ENCODE results near the gene FSIP1. TPM values are rescaled to one million over a fixed set of nuclear protein-coding genes. Genes with fewer than 3 reads are reported as not detected.

FSIP1 gene
- total RNA-seq, 3 donors from 2014 or later, result 4.1 to 12.1 (median 5.1) TPM

DNA sequence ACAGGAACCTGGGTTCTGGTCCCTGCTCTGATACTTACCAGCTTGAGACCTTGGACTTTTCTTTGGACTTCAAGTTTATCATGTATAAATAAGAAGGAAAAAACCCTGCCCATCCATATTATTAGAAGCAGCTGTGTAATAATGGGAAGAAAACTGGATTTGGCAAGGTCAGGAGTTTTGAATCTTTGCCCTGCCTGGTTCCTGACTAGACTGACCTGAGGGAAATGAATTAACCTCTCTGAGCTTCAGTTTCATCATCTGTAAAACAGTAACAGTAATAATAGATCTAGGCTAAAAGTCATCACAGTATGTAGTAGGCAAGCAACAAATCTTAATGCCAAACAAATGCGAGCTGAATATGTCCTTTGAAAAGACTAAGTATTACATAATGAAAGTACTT, 68.8 kb downstream of the FSIP1 start:
- H3K36me3 ChIP-seq (ENCODE audit: low read depth), result no peaks in the 10 kb centered on the region

DNA sequence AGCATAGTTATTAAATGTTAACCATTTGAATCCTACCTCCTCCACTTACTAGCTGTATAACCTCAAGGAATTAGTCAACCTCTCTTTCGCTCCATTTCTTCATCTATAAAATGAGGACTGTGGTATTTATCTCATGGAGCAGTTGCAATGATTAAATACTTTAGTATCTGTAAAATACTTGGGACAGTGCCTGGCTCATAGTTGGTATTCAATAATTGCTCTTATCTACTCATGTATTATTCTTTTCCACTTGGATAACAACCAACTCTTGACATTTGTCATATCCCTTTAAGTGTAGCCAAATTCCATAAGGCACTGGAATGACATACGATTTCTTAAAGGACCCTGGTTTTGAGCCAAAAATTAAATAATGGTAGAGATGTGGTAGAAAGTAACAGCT, 72.0 kb downstream of the FSIP1 start:
- H3K9me3 ChIP-seq, result no peaks in the 10 kb centered on the region
- DNase-seq, result no peak
- TF ChIP-seq, protein P1, sequence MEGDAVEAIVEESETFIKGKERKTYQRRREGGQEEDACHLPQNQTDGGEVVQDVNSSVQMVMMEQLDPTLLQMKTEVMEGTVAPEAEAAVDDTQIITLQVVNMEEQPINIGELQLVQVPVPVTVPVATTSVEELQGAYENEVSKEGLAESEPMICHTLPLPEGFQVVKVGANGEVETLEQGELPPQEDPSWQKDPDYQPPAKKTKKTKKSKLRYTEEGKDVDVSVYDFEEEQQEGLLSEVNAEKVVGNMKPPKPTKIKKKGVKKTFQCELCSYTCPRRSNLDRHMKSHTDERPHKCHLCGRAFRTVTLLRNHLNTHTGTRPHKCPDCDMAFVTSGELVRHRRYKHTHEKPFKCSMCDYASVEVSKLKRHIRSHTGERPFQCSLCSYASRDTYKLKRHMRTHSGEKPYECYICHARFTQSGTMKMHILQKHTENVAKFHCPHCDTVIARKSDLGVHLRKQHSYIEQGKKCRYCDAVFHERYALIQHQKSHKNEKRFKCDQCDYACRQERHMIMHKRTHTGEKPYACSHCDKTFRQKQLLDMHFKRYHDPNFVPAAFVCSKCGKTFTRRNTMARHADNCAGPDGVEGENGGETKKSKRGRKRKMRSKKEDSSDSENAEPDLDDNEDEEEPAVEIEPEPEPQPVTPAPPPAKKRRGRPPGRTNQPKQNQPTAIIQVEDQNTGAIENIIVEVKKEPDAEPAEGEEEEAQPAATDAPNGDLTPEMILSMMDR (IDR thresholded peaks at IDR 0.05), result no peak
- intact Hi-C loops (cut with DNase I, micrococcal nuclease), result no loop called here
- no peak for ATAC-seq
- no peaks in the 10 kb centered on the region for H3K36me3 ChIP-seq (ENCODE audit: low read depth)
- no peak overlapping the region for H3K4me3 ChIP-seq
- no peaks in the 10 kb centered on the region for H3K4me1 ChIP-seq (ENCODE audit: low read depth)

More for the DNA sequence above, 68.8 kb downstream of the FSIP1 start:
- no peaks in the 10 kb centered on the region for H3K9me3 ChIP-seq
- intact Hi-C loops (cut with DNase I, micrococcal nuclease), result no loop called here
- no peak for DNase-seq
- no peaks in the 10 kb centered on the region for H3K4me1 ChIP-seq (ENCODE audit: low read depth)
- TF ChIP-seq, protein P1 (IDR thresholded peaks at IDR 0.05), result no peak
- H3K4me3 ChIP-seq, result no peak overlapping the region
- no peak for ATAC-seq

DNA sequence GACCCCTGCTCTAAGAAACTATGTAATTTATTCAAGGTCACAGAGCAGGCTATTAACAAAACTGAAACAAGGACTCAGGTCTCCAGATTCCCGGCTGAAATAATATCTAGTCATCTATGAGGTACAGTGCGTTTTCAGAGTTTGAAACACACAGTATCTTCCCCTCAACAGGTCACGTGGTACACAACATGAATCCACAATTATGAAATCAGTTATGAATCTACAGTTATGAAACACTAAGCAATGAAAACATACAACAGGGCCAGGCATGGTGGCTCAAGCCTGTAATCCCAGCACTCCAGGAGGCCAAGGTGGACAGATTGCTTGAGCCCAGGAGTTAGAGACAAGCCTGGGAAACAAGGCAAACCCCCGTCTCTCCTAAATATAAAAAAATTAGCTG, 72.7 kb downstream of the FSIP1 start:
- Histone ChIP-seq H3K4me1 (ENCODE audit: low read depth) (no peaks in the 10 kb centered on the region), H3K9me3 (no peaks in the 10 kb centered on the region), H3K4me3 (no peak overlapping the region), H3K36me3 (ENCODE audit: low read depth) (no peaks in the 10 kb centered on the region)
- DNase-seq (no peak), ATAC-seq (no peak)
- intact Hi-C loops (cut with DNase I, micrococcal nuclease), result no loop called here
- TF ChIP-seq, protein P1 (IDR thresholded peaks at IDR 0.05), result no peak

DNA sequence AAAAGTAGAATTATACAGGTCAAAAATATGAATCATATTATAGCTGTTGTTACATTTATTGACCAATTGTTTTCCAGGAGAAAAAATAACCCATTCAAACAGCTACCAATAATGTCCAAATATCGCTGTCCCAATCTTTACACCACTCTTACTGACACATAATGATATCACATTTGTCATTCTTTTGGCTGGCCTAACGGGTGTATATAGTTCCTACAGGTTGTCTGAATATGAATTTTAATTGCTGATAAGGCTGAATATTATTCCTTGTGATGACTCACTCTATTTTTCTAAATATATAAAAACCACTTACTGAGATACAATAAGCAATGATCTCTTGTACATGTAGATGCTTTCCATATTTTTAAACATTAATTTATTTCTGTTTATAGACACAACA, 76.4 kb downstream of the FSIP1 start:
- intact Hi-C loops (cut with DNase I, micrococcal nuclease), result no loop called here
- ATAC-seq (no peak), DNase-seq (no peak)
- no peaks in the 10 kb centered on the region for H3K36me3 ChIP-seq (ENCODE audit: low read depth)
- no peaks in the 10 kb centered on the region for H3K9me3 ChIP-seq
- H3K4me1 ChIP-seq (ENCODE audit: low read depth), result no peaks in the 10 kb centered on the region
- no peak overlapping the region for H3K4me3 ChIP-seq
- TF ChIP-seq, protein P1 (IDR thresholded peaks at IDR 0.05), result no peak

DNA sequence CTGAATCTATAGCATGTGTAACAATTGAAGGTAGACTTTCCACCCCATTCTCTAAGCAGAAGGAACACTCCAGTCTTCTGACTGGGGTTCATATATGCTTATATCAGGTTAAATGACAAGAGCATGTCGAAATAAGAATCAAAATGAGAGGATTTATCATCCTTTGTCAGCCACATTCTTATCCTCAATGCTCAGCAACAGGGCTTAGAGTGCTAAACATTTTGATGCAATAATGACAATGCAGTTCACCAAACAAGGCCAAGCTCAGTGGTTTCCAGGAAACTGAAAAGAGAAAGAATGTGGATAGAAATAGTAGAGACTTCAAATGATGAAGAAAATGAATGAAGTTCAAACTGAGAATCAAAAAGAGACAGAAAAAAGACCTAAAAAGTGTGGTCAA, 78.0 kb downstream of the FSIP1 start:
- Histone ChIP-seq H3K4me3 (no peak overlapping the region), H3K9me3 (no peaks in the 10 kb centered on the region), H3K36me3 (ENCODE audit: low read depth) (no peaks in the 10 kb centered on the region), H3K4me1 (ENCODE audit: low read depth) (no peaks in the 10 kb centered on the region)
- DNase-seq (no peak), ATAC-seq (no peak)
- intact Hi-C loops (cut with DNase I, micrococcal nuclease), result no loop called here
- TF ChIP-seq, protein P1 (IDR thresholded peaks at IDR 0.05), result no peak

DNA sequence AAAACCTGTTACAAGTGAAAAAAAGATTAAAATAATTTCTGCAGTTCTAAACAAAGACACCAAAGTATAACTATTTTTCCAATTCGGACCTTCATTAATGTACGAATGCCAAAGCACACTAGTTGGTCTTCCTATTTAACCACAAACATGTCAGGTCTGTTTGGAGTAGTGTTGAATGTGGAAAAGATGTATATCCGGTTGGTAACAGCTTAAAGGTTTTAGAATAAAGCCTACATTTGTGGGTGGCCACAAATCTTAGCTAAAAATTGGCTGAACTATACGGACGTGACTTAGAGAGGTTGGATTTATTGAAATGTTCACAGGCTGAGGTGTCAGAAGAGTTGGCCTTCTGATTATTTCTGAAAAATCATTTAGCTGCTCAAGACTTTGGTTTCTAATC, 78.4 kb downstream of the FSIP1 start:
- Histone ChIP-seq H3K36me3 (ENCODE audit: low read depth) (no peaks in the 10 kb centered on the region), H3K9me3 (no peaks in the 10 kb centered on the region), H3K4me3 (no peak overlapping the region), H3K4me1 (ENCODE audit: low read depth) (no peaks in the 10 kb centered on the region)
- ATAC-seq, result no peak
- TF ChIP-seq, protein P1 (IDR thresholded peaks at IDR 0.05), result no peak
- DNase-seq, result no peak
- intact Hi-C loops (cut with DNase I, micrococcal nuclease), result no loop called here

All from mucosa of descending colon (tissue), 3 donors.